GM19438 (cell line): ENCODE measurements around the gene DERA.
"Not testable (repeated sequence)": the region's sequence is repeated elsewhere in the genome, so short reads cannot be mapped to it uniquely, and the experiment has no call there.

Experiments used
- ATAC-seq: cut with Tn5 transposase; IDR thresholded peaks from one replicate; pipeline ENCODE4 v1.9.1; 2021; ENCODE audit warnings: low read depth; ENCODE audit not compliant: unreplicated experiment

Gene DERA

DNA sequence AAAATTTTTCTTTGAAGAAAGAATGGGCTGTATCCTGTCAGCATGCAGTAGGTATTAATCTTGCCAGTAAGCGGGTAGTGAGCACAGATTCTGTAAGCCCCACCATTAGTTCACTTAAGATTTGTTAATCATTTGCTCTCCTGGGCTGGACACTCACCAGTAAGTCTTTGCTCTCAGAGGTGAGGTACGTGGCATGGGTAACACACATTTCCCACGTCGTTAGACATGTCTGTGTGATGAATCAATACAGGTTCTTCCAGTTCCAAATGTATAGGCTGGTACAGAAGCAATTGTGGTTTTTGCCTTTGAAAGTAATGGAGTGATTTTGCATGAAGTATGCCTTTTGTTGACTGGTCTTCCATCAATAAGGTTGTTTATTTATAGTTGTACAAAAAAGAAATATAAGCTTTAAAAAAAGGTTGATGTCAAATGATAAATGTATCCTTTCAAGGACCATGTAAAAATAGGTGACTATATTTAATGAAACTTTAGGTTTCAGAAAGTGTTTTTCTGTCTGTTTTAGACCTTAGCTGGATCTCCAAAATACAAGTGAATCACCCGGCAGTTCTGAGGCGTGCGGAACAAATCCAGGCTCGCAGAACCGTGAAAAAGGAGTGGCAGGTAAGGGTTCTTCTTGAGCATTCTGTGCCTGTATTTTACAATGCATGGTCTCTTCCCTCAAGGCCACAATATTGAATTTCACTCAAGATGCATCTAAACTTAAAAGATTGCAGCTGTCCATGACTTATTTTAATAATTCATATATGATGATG, 45.5 kb downstream of the DERA start:
- ATAC-seq = no peak

DNA sequence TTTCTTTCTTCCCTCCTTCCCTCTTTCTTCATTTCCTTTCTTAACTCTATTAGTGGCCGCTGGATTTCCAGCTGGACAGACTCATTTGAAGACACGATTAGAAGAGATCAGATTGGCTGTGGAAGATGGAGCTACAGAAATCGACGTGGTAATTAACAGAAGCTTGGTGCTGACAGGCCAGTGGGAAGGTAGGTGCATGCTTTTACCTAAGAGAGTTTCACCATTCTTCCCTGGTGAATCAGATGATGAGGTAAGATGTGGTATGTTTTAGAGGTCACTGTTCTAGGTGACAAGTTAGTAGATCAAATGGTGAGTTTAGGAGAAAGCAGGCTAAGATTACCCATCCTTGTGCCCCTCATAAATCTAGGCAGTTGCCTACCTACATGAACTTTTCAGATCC, 51.6 kb downstream of the DERA start:
- ATAC-seq = no peak

DNA sequence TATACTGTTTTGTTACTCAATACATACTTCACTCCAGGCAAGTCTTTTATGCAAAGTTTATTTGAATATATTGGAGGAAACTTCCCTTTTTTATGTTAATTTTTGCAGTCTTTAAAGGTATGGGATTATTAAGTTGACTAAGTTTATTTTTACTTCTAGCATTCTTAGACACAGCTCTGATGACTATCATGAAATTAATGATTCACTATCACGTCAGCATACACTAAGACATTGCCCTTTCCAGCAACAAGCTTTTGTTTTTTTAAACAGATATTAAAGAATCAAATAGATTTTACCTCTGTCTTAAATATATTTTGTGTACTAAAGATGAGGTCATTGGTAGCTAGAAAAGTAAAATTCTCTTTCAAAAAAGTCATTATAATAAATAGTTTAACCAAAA, 52.1 kb downstream of the DERA start:
- ATAC-seq = no peak

DNA sequence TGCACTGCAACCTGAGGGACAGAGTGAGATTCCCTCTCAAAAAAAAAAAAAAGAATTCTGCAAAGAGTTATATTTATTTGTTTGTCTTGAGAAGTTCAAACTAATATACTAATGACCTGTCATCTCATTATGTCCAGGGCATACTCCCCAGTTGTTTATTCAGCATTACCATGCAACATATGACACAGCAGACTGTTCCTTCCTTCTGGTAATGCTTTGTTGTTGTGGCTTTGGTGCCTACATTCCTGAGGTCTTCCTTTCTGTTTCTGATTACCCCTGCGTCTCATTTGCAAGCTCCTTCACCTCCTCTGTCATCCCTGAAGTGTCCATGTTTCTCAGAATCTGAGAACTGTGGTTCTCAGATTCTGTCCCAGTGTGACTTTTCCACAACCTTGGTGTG, 55.3 kb downstream of the DERA start:
- ATAC-seq = no peak

DNA sequence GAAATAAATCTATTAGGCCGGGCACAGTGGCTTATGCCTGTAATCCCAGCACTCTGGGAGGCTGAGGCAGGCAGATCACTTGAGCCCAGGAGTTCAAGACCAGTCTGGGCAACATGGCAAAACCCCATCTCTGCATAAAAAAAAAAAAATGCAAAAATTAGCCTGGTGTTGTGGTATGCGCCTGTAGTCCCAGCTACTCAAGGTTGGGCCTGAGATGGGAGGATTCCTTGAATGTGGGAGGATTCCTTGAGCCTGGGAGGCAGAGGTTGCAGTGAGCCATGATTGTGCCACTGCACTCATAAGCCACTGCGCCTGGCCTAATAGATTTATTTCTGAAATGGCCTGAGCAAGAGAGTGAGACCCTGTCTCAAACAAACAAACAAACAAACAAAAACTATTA, 55.9 kb downstream of the DERA start:
- not testable (repeated sequence) for ATAC-seq

DNA sequence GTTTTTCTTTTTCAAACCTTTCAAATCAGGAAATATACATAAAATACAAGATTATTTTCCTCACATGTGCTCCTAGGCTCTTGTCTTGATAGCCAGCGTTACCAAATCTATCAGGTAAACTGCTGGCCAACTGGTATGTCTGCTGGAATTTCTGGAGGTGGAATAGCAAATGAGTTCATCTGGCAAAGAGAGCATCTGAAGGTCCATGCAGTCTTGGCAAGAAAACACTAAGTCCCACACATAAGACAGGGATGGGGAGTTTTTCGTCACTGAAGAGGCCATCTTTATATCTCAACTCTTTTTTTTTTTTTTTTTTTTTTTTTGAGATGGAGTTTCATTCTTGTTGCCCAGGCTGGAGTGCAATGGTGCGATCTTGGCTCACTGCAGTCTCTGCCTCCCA, 60.1 kb downstream of the DERA start:
- ATAC-seq = no peak

DNA sequence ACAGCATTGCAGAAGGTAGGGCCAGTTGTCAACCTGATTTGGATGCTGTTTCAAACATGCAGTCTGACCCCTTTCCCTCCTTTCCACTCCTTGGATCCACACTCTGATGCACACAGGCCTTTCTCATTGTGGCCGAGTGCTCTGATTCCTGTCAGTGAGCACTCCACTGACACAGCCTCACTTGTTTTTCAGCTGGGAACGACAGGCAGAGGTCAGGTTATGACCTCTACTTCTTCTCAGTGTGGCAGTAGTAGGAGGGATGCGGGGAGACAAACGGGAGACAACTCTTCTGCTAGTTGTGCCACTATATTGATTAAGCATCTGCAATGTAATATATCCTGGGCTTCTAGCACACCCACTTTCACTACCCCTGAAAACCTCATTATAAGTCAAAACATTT, 61.8 kb downstream of the DERA start:
- no peak for ATAC-seq

DNA sequence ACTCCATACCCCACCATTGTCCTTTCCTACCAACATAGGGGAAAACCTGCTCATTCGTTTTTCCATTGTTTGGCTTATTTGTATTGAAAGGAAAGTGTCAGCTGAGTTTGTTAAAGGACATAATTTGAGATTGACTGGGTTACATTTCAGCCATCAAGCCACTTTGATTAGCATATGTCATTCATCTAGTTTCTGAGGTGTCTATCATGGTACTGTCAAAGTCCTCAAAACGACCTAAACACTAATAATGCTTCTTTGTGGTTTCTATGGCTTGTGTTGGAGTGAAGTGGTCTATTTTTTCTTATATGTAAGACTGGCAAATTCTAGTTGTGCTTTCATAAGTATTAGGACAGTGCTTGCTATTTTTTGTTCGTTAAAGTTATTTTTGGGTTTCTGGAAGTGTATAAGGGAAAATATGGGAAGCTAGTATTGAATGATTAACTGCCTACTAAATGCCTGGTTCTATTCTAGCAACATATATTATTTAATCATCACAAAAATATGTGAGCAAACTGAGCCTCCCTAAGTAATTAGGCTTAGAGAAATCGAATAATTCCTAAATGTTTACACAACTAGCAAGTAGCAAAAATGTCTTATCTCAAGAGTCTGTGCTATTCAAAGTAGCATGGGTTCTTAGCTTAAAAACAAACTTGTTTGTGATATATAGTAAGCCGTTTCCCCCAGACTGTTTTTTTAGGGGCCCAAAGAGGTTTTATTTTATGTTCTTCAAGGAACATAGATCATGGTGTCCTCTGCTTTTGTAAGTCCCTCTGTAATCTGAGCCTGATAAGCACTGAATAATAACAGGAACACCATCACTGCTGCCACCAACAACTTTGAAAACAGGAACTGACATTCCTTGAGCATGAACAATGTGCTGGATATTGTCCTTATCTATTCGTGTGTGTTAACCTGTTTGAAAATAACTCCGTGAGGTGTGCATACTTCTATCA, 67.1 kb downstream of the DERA start:
- ATAC-seq = no peak

DNA sequence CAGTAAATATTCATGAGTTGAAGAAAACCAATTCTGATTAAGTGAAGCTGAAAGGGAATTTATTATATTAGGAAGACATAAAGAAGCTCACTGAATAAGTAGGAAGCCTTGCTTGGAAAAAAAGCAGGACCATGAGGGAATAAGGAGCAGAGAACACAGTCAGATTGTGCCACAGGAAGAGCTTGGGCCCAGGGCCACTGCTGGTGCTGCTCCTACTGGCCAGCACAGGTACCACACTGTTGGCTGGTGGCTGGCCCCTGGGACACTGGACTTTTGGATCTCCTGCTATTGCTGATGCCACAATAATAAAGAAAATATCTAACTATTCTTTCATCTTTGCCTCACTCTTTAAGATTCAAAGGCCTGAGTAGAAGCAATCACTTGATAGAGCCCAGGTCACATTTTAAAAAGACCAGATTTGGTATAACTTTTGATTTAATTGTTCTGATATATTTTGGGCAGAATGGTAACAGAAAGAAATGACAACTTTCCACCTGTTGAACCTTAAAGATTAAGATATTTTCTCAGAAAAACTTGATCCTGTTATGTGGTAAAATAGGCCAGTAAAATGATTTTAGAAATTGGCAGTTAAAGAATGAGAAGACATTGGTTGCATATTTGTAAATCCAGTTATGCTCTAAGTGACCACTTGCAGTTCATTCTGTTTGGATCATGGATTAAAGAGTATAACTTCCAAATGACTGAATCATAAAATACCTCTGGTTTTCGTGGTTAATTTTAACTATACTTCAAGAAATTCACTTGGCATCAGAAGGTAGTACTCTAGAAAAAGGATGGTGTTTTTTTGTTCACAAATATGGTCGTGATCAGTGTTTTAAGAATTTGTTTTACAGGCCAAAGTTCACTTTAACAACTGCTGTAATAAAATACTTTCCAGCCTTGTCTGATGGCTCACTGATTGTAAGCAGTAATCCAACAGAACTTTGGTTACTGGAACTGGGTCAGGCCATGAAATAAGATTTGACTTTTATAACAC, 68.3 kb downstream of the DERA start:
- ATAC-seq = no peak

DNA sequence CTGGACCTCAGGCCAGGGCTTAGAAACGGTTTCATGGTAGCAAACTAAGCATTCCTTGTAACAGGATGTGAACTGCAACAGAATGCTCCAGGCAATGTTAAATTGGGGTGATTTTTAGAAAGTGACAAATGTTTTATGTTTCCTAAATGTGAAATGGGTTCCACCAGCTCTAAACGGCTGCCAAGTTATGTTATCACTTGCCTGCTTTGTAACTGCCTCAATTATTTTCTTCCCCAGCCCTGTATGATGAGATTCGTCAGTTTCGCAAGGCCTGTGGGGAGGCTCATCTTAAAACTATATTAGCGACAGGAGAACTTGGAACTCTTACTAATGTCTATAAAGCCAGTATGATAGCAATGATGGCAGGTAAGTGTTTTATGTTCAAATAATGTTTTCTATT, 70.9 kb downstream of the DERA start:
- ATAC-seq = no peak

DNA sequence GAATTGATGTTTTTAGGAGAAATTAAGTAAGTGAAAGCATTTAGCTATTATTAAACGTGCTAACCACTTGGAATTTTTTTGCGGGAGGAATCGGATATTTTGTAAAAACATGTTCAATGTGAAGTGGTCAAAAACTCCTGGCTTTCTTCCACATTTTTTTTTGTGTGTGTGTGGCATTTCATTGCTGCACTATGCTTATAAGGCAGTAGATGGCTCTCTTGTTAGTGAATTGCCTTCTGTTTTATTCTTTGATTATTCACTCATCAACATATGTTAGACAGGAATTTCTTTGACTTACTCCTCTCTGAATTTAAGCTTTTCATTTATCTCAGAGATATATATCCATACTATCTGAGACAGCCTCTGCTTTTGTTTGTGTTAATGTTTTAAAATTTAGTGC, 71.3 kb downstream of the DERA start:
- no peak for ATAC-seq

DNA sequence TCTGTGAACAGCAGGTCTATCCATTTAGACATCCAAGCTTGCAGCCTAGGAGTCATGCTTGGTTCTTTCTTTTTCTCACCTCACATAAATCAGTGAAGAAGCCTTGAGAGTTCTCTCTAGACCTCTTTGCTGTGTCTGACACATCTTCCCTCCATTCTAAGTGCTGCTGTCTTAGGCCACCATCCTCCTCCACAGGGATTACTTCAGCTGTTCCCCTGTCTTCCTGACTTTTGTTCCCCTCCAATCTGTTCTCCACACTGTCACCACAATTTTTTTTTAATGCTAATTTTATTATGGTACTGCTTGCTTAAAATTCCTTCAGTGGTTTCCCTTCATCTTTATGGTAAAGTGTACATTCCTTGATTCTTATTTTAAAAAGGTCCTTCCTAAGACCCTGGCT, 71.8 kb downstream of the DERA start:
- ATAC-seq = no peak

DNA sequence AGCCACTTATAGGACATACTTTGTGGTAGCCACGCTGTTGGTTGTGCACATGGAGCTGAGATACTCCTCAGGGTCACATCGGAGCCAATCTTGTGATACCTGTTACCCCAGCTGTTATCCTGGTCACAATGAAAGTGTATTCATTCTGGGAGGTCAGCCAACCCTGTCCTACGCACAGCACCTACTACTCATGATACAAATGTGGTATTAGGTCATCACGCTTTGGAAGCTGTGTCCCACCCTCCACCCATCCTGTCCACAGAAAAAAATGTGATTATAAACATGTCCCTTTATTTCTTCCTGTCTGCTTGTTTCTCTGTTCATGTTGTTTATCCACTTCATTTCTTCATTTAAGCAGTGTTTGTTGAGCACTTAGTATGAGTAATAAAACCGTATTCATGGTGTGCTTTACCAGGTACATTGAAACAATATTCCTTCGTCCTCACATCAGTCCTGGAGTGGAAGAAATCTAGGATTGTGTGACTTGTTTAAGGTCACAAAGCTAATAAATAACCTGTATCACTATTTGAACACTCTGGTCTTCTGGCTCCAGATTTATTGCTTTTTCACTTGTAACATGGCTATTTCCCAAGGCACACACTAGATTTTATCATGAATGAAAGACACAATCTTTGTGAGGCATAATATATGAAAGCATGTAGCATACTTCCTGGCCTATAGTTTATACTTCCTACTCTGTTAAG, 73.1 kb downstream of the DERA start:
- no peak for ATAC-seq

DNA sequence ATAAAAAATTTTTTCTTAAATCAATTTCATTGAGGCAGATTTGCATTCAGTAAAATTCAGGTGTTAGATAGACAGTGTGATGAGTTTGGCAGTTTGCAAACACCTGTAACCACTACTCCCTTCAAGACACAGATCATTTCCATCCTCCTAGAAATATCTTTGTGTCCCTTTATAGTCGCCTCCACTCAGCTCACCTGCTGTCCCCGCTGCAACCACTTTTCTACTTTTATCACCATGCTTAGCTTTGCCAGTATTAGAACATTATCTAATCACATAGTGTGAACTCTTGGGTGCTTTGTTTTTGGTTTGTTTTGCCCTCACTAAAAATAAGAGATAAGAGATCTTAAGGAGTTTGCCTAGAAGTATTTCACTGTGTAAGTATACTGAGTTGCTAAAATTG, 73.8 kb downstream of the DERA start:
- ATAC-seq = no peak

DNA sequence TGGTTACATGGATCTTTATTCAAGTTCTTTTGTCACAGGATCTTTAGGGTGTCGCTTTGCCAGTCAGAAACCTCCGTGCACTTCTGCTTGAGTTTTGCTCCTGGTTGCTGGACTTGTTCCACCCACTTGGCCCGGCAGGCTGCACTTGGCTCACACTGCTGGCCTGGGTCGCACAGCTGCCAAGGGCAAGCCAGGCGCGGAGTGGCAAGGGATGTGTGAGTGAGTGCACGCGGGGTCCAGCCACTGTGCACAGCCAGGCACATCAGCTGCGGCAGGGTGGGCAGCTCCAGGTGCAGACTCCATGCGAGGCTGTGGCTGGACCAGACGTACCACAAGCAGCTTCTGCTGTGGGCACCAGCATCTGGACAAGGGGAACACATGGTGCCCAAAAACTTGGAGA, 76.6 kb downstream of the DERA start:
- no peak for ATAC-seq

DNA sequence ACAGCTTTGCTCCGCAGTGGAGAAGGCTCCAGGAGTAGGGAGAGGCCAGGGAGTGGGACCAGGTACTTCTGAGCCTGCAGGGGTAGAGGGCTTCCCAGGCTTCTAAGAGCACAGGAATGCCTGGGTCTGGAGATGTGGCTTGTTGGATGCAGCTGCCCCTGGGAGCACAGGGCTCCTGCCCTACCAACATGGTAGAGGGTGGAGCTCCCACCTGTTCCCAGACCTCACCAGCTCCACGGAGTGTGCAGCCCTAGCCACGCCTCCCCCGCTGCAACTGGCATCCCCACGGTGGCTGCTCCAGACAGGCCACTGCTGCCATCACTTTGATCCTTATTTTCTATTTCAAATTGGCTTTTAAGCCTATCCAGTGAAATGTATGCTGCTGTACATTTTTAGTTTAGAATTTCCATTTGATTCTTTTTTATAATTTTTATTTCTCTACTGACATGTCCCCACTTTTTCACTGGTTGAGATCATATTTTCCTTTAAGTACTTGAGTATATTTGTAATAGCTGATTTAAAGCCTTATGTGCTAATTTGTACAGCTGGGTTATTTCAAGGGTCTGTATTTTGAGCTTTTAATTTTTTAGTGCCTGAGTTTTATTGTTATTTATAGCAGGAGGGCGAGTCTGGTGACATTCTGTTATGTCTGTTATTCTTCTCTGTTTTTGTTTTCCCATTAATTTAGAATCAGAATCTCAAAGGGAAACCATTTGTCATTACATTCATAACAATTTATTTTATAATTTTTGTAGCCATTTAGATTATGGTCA, 78.0 kb downstream of the DERA start:
- ATAC-seq = no peak

DNA sequence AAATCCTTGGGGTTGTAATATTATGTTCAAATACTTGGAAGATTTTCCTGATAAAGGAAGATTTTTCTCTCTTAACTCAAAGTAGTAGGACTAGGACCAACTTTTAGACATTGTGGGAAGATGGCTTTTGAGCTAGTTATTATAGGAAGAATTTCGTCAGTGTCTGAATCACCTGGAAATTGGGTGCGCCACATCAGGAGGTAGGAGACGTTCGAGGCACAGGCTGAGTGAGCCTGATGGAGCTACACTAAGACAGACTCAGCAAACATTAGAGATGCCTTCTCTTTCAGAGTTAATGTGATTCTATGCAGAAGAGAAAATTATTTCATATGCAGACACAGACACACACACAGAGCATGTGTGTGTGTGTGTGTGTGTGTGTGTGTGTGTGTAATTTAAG, 84.7 kb downstream of the DERA start:
- ATAC-seq = no peak

DNA sequence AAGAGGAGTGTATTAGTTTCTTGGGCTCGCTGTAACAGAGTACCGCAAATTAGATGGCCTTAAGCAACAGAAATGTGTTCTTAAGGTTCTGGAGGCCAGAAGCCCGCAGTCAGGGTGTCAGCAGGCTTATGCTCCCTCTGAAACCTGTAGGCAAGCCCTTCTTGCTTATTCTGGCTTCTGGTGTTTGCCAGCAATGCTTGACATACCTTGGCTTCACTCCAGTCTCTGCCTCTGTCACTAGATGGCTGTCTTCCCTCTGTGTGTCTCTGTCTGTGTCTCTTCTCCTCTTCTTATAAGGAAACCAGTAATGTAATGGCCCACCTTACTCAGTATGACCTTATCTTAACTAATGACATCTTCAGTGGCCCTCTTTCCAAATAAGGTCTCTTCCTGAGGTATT, 85.1 kb downstream of the DERA start:
- no peak for ATAC-seq

DNA sequence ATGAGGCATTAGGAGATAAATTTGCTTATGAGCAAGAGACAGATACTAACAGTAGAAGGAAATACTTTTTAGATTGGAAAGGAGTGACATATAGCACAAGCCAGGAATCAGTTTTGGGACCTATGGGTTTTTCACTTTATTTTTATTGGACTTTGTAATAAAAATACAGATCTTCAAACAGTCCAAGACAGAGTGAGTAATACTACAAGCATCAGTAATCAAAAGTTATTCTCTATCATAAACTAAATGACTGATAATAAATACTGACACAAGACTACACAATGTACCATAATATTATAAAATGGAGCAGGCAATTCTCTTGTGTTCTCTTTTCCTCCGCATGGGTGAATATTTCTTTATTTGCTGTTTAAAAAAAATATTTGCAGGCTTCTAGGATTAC, 85.8 kb downstream of the DERA start:
- ATAC-seq = no peak
